ENCODE measurements around the gene REXO2.

The REXO2 gene

GRCh38 chr11:114441921-114442320 is 2.7 kb downstream of the REXO2 start:
- Histone ChIP-seq H3K27ac (ENCODE audit: low read depth, low read length) (no peak overlapping the region), H3K36me3 (ENCODE audit: control insufficient read depth, insufficient read depth, low read length) (peaks cover 41% of the 10 kb centered on the region), H3K4me1 (ENCODE audit: control insufficient read depth, insufficient read depth, low read length) (peaks cover 35% of the 10 kb centered on the region), H3K9ac (ENCODE audit: low read length) (no peak overlapping the region), H3K4me3 (ENCODE audit: low read depth, low read length) (peak overlapping the region; percentile 95; the same call in 1 of the 2 replicates), H3K27me3 (ENCODE audit: control insufficient read depth, insufficient read depth, low read length) (no peaks in the 10 kb centered on the region), H3K9me3 (ENCODE audit: control insufficient read depth, insufficient read depth, low read depth, low read length) (no peaks in the 10 kb centered on the region)

- peaks cover 33% of the 10 kb centered on the region for H3K4me1 ChIP-seq (ENCODE audit: control insufficient read depth, insufficient read depth, low read length)
- peaks cover 46% of the 10 kb centered on the region for H3K36me3 ChIP-seq (ENCODE audit: control insufficient read depth, insufficient read depth, low read length)
- H3K27ac ChIP-seq (ENCODE audit: low read depth, low read length) = no peak overlapping the region
- no peaks in the 10 kb centered on the region for H3K9me3 ChIP-seq (ENCODE audit: control insufficient read depth, insufficient read depth, low read depth, low read length)
- no peak overlapping the region for H3K4me3 ChIP-seq (ENCODE audit: low read depth, low read length)
- H3K9ac ChIP-seq (ENCODE audit: low read length) = no peak overlapping the region
- no peaks in the 10 kb centered on the region for H3K27me3 ChIP-seq (ENCODE audit: control insufficient read depth, insufficient read depth, low read length)
Observed at GRCh38 chr11:114442536-114442935, 3.3 kb downstream of the REXO2 start.

GRCh38 chr11:114447444-114447843 is 8.2 kb downstream of the REXO2 start:
- Histone ChIP-seq H3K4me3 (ENCODE audit: low read depth, low read length) (no peak overlapping the region), H3K9ac (ENCODE audit: low read length) (no peak overlapping the region), H3K36me3 (ENCODE audit: control insufficient read depth, insufficient read depth, low read length) (peaks cover 83% of the 10 kb centered on the region)

GRCh38 chr11:114447892-114448291 is 8.6 kb downstream of the REXO2 start:
- Histone ChIP-seq H3K36me3 (ENCODE audit: control insufficient read depth, insufficient read depth, low read length) (peaks cover 88% of the 10 kb centered on the region), H3K9ac (ENCODE audit: low read length) (no peak overlapping the region), H3K27ac (ENCODE audit: low read depth, low read length) (no peak overlapping the region)

More at GRCh38 chr11:114447444-114447843, 8.2 kb downstream of the REXO2 start:
- no peak overlapping the region for H3K27ac ChIP-seq (ENCODE audit: low read depth, low read length)
- H3K27me3 ChIP-seq (ENCODE audit: control insufficient read depth, insufficient read depth, low read length) = no peaks in the 10 kb centered on the region
- H3K4me1 ChIP-seq (ENCODE audit: control insufficient read depth, insufficient read depth, low read length) = peaks cover 4% of the 10 kb centered on the region; the same call in 1 of the 2 replicates
- H3K9me3 ChIP-seq (ENCODE audit: control insufficient read depth, insufficient read depth, low read depth, low read length) = no peaks in the 10 kb centered on the region

GRCh38 chr11:114448749-114449482 is 9.6 kb downstream of the REXO2 start:
- no peak overlapping the region for H3K9ac ChIP-seq (ENCODE audit: low read length)
- H3K27ac ChIP-seq (ENCODE audit: low read depth, low read length) = no peak overlapping the region
- no peaks in the 10 kb centered on the region for H3K27me3 ChIP-seq (ENCODE audit: control insufficient read depth, insufficient read depth, low read length)
- no peaks in the 10 kb centered on the region for H3K4me1 ChIP-seq (ENCODE audit: control insufficient read depth, insufficient read depth, low read length)
- no peak overlapping the region for H3K4me3 ChIP-seq (ENCODE audit: low read depth, low read length)
- H3K36me3 ChIP-seq (ENCODE audit: control insufficient read depth, insufficient read depth, low read length) = peaks cover 93% of the 10 kb centered on the region
- H3K9me3 ChIP-seq (ENCODE audit: control insufficient read depth, insufficient read depth, low read depth, low read length) = no peaks in the 10 kb centered on the region

More at GRCh38 chr11:114447892-114448291, 8.6 kb downstream of the REXO2 start:
- Histone ChIP-seq H3K9me3 (ENCODE audit: control insufficient read depth, insufficient read depth, low read depth, low read length) (no peaks in the 10 kb centered on the region), H3K4me1 (ENCODE audit: control insufficient read depth, insufficient read depth, low read length) (peaks cover 4% of the 10 kb centered on the region; the same call in 1 of the 2 replicates), H3K4me3 (ENCODE audit: low read depth, low read length) (no peak overlapping the region), H3K27me3 (ENCODE audit: control insufficient read depth, insufficient read depth, low read length) (no peaks in the 10 kb centered on the region)

- peaks cover 84% of the 10 kb centered on the region for H3K36me3 ChIP-seq (ENCODE audit: control insufficient read depth, insufficient read depth, low read length)
- H3K4me1 ChIP-seq (ENCODE audit: control insufficient read depth, insufficient read depth, low read length) = no peaks in the 10 kb centered on the region
- H3K4me3 ChIP-seq (ENCODE audit: low read depth, low read length) = no peak overlapping the region
- no peaks in the 10 kb centered on the region for H3K27me3 ChIP-seq (ENCODE audit: control insufficient read depth, insufficient read depth, low read length)
- no peaks in the 10 kb centered on the region for H3K9me3 ChIP-seq (ENCODE audit: control insufficient read depth, insufficient read depth, low read depth, low read length)
- H3K9ac ChIP-seq (ENCODE audit: low read length) = no peak overlapping the region
- H3K27ac ChIP-seq (ENCODE audit: low read depth, low read length) = no peak overlapping the region
Observed at GRCh38 chr11:114449845-114450244, 10.6 kb downstream of the REXO2 start.

- Histone ChIP-seq H3K27ac (ENCODE audit: low read depth, low read length) (no peak overlapping the region), H3K4me1 (ENCODE audit: control insufficient read depth, insufficient read depth, low read length) (0 out of 2 replicates have a peak, but pooled peaks cover 10% of the 10 kb centered on the region), H3K4me3 (ENCODE audit: low read depth, low read length) (no peak overlapping the region), H3K27me3 (ENCODE audit: control insufficient read depth, insufficient read depth, low read length) (no peaks in the 10 kb centered on the region), H3K9ac (ENCODE audit: low read length) (no peak overlapping the region), H3K9me3 (ENCODE audit: control insufficient read depth, insufficient read depth, low read depth, low read length) (no peaks in the 10 kb centered on the region), H3K36me3 (ENCODE audit: control insufficient read depth, insufficient read depth, low read length) (peaks cover 66% of the 10 kb centered on the region)
Observed at GRCh38 chr11:114452399-114452798, 13.1 kb downstream of the REXO2 start.

GRCh38 chr11:114463999-114464398 is 24.7 kb downstream of the REXO2 start:
- no peak overlapping the region for H3K9ac ChIP-seq (ENCODE audit: low read length)

GRCh38 chr11:114466742-114467141 is 27.5 kb downstream of the REXO2 start:
- Histone ChIP-seq H3K4me1 (ENCODE audit: control insufficient read depth, insufficient read depth, low read length) (no peaks in the 10 kb centered on the region), H3K36me3 (ENCODE audit: control insufficient read depth, insufficient read depth, low read length) (0 out of 2 replicates have a peak, but pooled peaks cover 2% of the 10 kb centered on the region), H3K27me3 (ENCODE audit: control insufficient read depth, insufficient read depth, low read length) (no peaks in the 10 kb centered on the region), H3K4me3 (ENCODE audit: low read depth, low read length) (no peak overlapping the region), H3K9me3 (ENCODE audit: control insufficient read depth, insufficient read depth, low read depth, low read length) (peaks cover 7% of the 10 kb centered on the region; the same call in 1 of the 2 replicates), H3K27ac (ENCODE audit: low read depth, low read length) (no peak overlapping the region), H3K9ac (ENCODE audit: low read length) (no peak overlapping the region)

More at GRCh38 chr11:114463999-114464398, 24.7 kb downstream of the REXO2 start:
- peaks cover 7% of the 10 kb centered on the region; the same call in 1 of the 2 replicates for H3K9me3 ChIP-seq (ENCODE audit: control insufficient read depth, insufficient read depth, low read depth, low read length)
- no peak overlapping the region for H3K27ac ChIP-seq (ENCODE audit: low read depth, low read length)
- H3K36me3 ChIP-seq (ENCODE audit: control insufficient read depth, insufficient read depth, low read length) = 0 out of 2 replicates have a peak, but pooled peaks cover 2% of the 10 kb centered on the region
- H3K4me3 ChIP-seq (ENCODE audit: low read depth, low read length) = no peak overlapping the region
- no peaks in the 10 kb centered on the region for H3K27me3 ChIP-seq (ENCODE audit: control insufficient read depth, insufficient read depth, low read length)
- no peaks in the 10 kb centered on the region for H3K4me1 ChIP-seq (ENCODE audit: control insufficient read depth, insufficient read depth, low read length)

GRCh38 chr11:114472661-114473060 is 33.4 kb downstream of the REXO2 start:
- peaks cover 5% of the 10 kb centered on the region; the same call in 1 of the 2 replicates for H3K36me3 ChIP-seq (ENCODE audit: control insufficient read depth, insufficient read depth, low read length)
- H3K27ac ChIP-seq (ENCODE audit: low read depth, low read length) = no peak overlapping the region
- peaks cover 12% of the 10 kb centered on the region; the same call in 1 of the 2 replicates for H3K9me3 ChIP-seq (ENCODE audit: control insufficient read depth, insufficient read depth, low read depth, low read length)
- no peaks in the 10 kb centered on the region for H3K27me3 ChIP-seq (ENCODE audit: control insufficient read depth, insufficient read depth, low read length)
- H3K4me1 ChIP-seq (ENCODE audit: control insufficient read depth, insufficient read depth, low read length) = peaks cover 14% of the 10 kb centered on the region
- H3K9ac ChIP-seq (ENCODE audit: low read length) = no peak overlapping the region
- no peak overlapping the region for H3K4me3 ChIP-seq (ENCODE audit: low read depth, low read length)

- peaks cover 5% of the 10 kb centered on the region; the same call in 1 of the 2 replicates for H3K36me3 ChIP-seq (ENCODE audit: control insufficient read depth, insufficient read depth, low read length)
- H3K4me3 ChIP-seq (ENCODE audit: low read depth, low read length) = peak overlapping the region; percentile 43
- peaks cover 65% of the 10 kb centered on the region for H3K4me1 ChIP-seq (ENCODE audit: control insufficient read depth, insufficient read depth, low read length)
- H3K27ac ChIP-seq (ENCODE audit: low read depth, low read length) = peak overlapping the region; percentile 96
- H3K9me3 ChIP-seq (ENCODE audit: control insufficient read depth, insufficient read depth, low read depth, low read length) = peaks cover 11% of the 10 kb centered on the region
- peak overlapping the region; percentile 57 for H3K9ac ChIP-seq (ENCODE audit: low read length)
- no peaks in the 10 kb centered on the region for H3K27me3 ChIP-seq (ENCODE audit: control insufficient read depth, insufficient read depth, low read length)
Observed at GRCh38 chr11:114478001-114478410, 38.7 kb downstream of the REXO2 start.

Data from HUES6 (cell line).